Spleen (tissue), 7 donors: ENCODE measurements around the gene NCLN.
"Not testable (repeated sequence)": the region's sequence is repeated elsewhere in the genome, so short reads cannot be mapped to it uniquely, and the experiment has no call there.

Source experiments
- CTCF ChIP-seq, 11 experiments: fragments of 200-600 bp in 7 of 11; fragments of 450-650 bp in 4 of 11; sonication (generic) in 4 of 11; IDR thresholded peaks in 8 of 11; conservative IDR thresholded peaks in 3 of 11; 1 replicate in 7 of 11; 2 replicates in 4 of 11; pipeline versions ENCODE4 v1.4.0 to v1.8.0; 2016 to 2021; ENCODE audit warnings: antibody characterized with exemption in 11 of 11, inconsistent platforms in 4 of 11, mild to moderate bottlenecking in 1 of 11
- POLR2A ChIP-seq, 3 donors: fragments of 450-650 bp; IDR thresholded peaks; one replicate each; pipeline ENCODE4 v1.5.1; 2017; ENCODE audit warnings: antibody characterized with exemption in 3 of 3, mild to moderate bottlenecking in 1 of 3
- POLR2AphosphoS5 ChIP-seq, 3 donors: sonication (generic); formaldehyde crosslinking; IDR thresholded peaks; one replicate each; pipeline ENCODE4 v1.5.1; 2017; ENCODE audit warnings: antibody characterized with exemption in 3 of 3
- donor health status: DM: no; HTN: no; CAD: no; lungs with moderate emphysema.
- donor health status: DM: no; HTN: no; CAD: no.
- donor health status: DM: no; HTN: no; CAD: no.

- TF ChIP-seq POLR2A (IDR thresholded peaks at IDR 0.05); CTCF (IDR thresholded peaks at IDR 0.05 in 8 of 11, conservative IDR thresholded peaks at IDR 0.05 in 3 of 11); POLR2AphosphoS5 (IDR thresholded peaks at IDR 0.05): not testable (repeated sequence)
Measured at GRCh38 chr19:3154447-3154846, 31.3 kb upstream of the NCLN start.
